Subcutaneous adipose tissue (tissue), 4 donors: Measurements from ENCODE around the gene PKM. TPM values are rescaled to one million over a fixed set of nuclear protein-coding genes. Genes with fewer than 3 reads are reported as not detected.

ENCODE experiments used
- CTCF ChIP-seq: fragments of 450-650 bp; IDR thresholded peaks from one replicate; pipeline ENCODE4 v1.5.1; 2016; ENCODE audit warnings: low read depth, mild to moderate bottlenecking, control low read depth, antibody characterized with exemption, moderate library complexity
- total RNA-seq, 4 donors: library from RNA; depleted of rRNA; stranded (reverse); fragments of >200 nt; gene quantifications; one replicate each; pipeline ENCODE4 v1.1.0, GENCODE V29; 2016

PKM gene
- total RNA-seq, 4 donors from 2014 or later = 119 to 353 (median 168) TPM

DNA sequence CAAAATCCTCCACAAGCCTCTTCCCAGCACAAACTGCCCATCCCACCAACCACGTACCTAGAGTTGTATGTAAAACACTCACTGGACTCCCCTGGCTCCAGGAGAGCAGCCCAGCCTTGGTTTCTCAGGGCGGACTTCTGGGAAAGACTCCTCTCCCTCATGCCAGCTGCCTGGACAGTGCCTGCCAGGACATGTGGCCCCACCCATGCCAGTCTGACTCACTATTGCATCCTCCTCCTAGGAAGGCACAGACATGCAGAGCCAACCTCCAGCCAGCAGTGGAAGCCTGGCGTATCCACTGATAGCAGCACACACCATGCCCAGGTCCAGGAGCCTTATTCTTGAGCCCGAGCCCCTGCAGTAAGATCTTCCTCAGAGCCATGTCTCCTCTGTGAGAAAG is 8.6 kb downstream of the PKM start:
- TF ChIP-seq CTCF = no peak

- TF ChIP-seq CTCF = no peak
These were observed 10.3 kb downstream of the PKM start for GRCh38 chr15:72220687-72221086.

DNA sequence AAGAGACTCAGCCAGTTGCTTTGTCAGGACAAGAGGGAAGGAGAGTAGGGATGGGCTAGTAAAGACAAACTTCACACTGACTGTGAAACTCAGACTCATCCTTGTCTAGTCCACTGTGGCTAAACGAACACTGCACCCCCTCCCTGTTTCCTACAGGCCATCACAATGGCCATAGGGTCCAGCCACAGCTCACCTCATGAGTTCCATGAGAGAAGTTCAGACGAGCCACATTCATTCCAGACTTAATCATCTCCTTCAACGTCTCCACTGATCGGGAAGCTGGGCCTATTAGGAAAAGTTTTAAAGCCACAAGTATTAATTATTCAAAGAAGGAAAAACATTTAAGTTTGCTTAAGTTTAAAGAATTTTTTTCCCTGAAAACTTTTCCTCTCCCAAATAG is 13.8 kb downstream of the PKM start:
- no peak for TF ChIP-seq CTCF

DNA sequence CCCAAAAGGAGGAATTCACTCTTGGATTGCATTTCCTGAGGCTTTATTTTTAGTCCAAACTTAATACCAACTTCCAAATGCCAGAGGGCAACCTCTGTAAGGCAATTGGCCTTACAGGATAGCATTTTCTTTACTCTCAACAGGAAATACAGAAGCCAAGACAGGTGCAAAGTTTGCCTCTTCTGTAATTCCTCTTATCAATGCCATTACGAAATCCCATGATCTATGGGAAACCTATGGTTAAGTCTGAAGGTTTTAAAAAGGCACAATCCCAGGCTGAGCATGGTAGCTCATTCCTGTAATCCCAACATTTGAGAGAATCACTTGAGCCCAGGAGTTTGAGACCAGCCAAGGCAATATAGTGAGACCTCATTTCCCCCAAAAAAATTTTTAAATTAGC is 14.9 kb downstream of the PKM start:
- TF ChIP-seq CTCF = no peak

GRCh38 chr15:72207558-72208085 is 23.4 kb downstream of the PKM start:
- TF ChIP-seq CTCF = no peak

- TF ChIP-seq CTCF = no peak
These were observed 24.4 kb downstream of the PKM start for GRCh38 chr15:72206677-72207000.

GRCh38 chr15:72205896-72206676 is 24.9 kb downstream of the PKM start:
- no peak for TF ChIP-seq CTCF
